HepG2 (cell line): ENCODE measurements around the gene PMM2. TPM values are rescaled to one million over a fixed set of nuclear protein-coding genes. Genes with fewer than 3 reads are reported as not detected.

Experiments
- AGO2 ChIP-seq: fragments of 200-400 bp; formaldehyde crosslinking; optimal IDR thresholded peaks from 2 replicates; pipeline ENCODE3; 2017; ENCODE audit warnings: mild to moderate bottlenecking, low read depth, low read length, moderate library complexity
- CEBPB ChIP-seq: IDR thresholded peaks from 2 replicates; pipeline ENCODE4 v1.6.1; 2011; ENCODE audit warnings: low read depth, low read length, improper control_type of control experiment, borderline replicate concordance
- ELF4 ChIP-seq: sonication (generic); formaldehyde crosslinking; IDR thresholded peaks from 2 replicates; pipeline ENCODE4 v1.5.0; 2020; ENCODE audit warnings: missing genetic modification reagents, mild to moderate bottlenecking, moderate library complexity, borderline replicate concordance
- FOSL2 ChIP-seq: sonication (generic); formaldehyde crosslinking; IDR thresholded peaks from 2 replicates; pipeline ENCODE4 v1.4.0; 2020; ENCODE audit warnings: missing genetic modification reagents
- FOXK1 ChIP-seq: sonication (generic); formaldehyde crosslinking; IDR thresholded peaks from 2 replicates; pipeline ENCODE4 v1.4.0; 2020; ENCODE audit warnings: low read depth, missing genetic modification reagents, borderline replicate concordance
- GATAD2A ChIP-seq: IDR thresholded peaks from 2 replicates; pipeline ENCODE4 v1.6.1; 2016
- MEIS1 ChIP-seq: sonication (generic); formaldehyde crosslinking; IDR thresholded peaks from 2 replicates; pipeline ENCODE4 v1.9.0; 2021; ENCODE audit warnings: mild to moderate bottlenecking, missing genetic modification reagents, moderate library complexity, borderline replicate concordance
- MIER2 ChIP-seq: IDR thresholded peaks from 2 replicates; pipeline ENCODE4 v1.6.1; 2016; ENCODE audit warnings: missing biosample characterization, missing genetic modification reagents
- MYC ChIP-seq: sonication (generic); formaldehyde crosslinking; IDR thresholded peaks from 2 replicates; pipeline ENCODE4 v1.9.0; 2021; ENCODE audit warnings: missing genetic modification reagents, borderline replicate concordance
- NCOR1 ChIP-seq: fragments of 200-600 bp; sonication (generic); IDR thresholded peaks from 2 replicates; pipeline ENCODE4 v1.7.0; 2017; ENCODE audit warnings: antibody characterized with exemption, low read length, borderline replicate concordance
- NONO ChIP-seq, 2 experiments: fragments of 450-650 bp in 1 of 2; sonication (generic) in 1 of 2; formaldehyde crosslinking in 1 of 2; IDR thresholded peaks in 1 of 2; conservative IDR thresholded peaks in 1 of 2; 2 replicates each; pipeline versions ENCODE4 v1.6.1 to v1.8.0; 2017 to 2022; ENCODE audit warnings: mild to moderate bottlenecking in 1 of 2, missing genetic modification reagents in 1 of 2, moderate library complexity in 1 of 2
- POLR2AphosphoS2 ChIP-seq: IDR thresholded peaks from 2 replicates; pipeline ENCODE4 v1.6.1; 2011; ENCODE audit warnings: low read depth, low read length, improper control_type of control experiment
- THRA ChIP-seq: sonication (generic); formaldehyde crosslinking; IDR thresholded peaks from 2 replicates; pipeline ENCODE4 v1.4.0; 2020; ENCODE audit warnings: missing genetic modification reagents, borderline replicate concordance
- ZBTB7A ChIP-seq: sonication (generic); formaldehyde crosslinking; IDR thresholded peaks from 2 replicates; pipeline ENCODE4 v1.8.0; 2022; ENCODE audit warnings: mild to moderate bottlenecking, missing genetic modification reagents
- ZFX ChIP-seq: sonication (generic); formaldehyde crosslinking; IDR thresholded peaks from 2 replicates; pipeline ENCODE4 v1.4.0; 2020; ENCODE audit warnings: mild to moderate bottlenecking, low read depth, missing genetic modification reagents, moderate library complexity
- ZMYM3 ChIP-seq: sonication (generic); formaldehyde crosslinking; IDR thresholded peaks from 2 replicates; pipeline ENCODE4 v1.5.1; 2020; ENCODE audit warnings: mild to moderate bottlenecking, missing genetic modification reagents
- ZNF326 ChIP-seq: sonication (generic); formaldehyde crosslinking; IDR thresholded peaks from 2 replicates; pipeline ENCODE4 v1.4.0; 2020; ENCODE audit warnings: missing genetic modification reagents, borderline replicate concordance
- ZNF33B ChIP-seq: sonication (generic); formaldehyde crosslinking; IDR thresholded peaks from 2 replicates; pipeline ENCODE4 v1.5.1; 2020; ENCODE audit warnings: mild to moderate bottlenecking, missing genetic modification reagents
- ZNF614 ChIP-seq: IDR thresholded peaks from 2 replicates; pipeline ENCODE4 v1.6.1; 2018; ENCODE audit warnings: missing biosample characterization, missing genetic modification reagents, inconsistent platforms, borderline replicate concordance
- ZNF761 ChIP-seq: sonication (generic); formaldehyde crosslinking; conservative IDR thresholded peaks from 2 replicates; pipeline ENCODE4 v1.4.0; 2020; ENCODE audit warnings: mild to moderate bottlenecking, missing genetic modification reagents
- ZNF772 ChIP-seq: sonication (generic); formaldehyde crosslinking; IDR thresholded peaks from 2 replicates; pipeline ENCODE4 v1.5.0; 2020; ENCODE audit warnings: mild to moderate bottlenecking, missing genetic modification reagents
- ZNF788 ChIP-seq: sonication (generic); formaldehyde crosslinking; IDR thresholded peaks from 2 replicates; pipeline ENCODE4 v1.5.0; 2020; ENCODE audit warnings: mild to moderate bottlenecking, missing genetic modification reagents, borderline replicate concordance
- polyA plus RNA-seq, 8 experiments: library from polyadenylated mRNA; depleted of rRNA in 3 of 8; stranded (reverse) in 7 of 8; unstranded in 1 of 8; fragments of >200 nt; fragmentation: Illumina TruSeq in 4 of 8; extraction: Trizol in 4 of 8; gene quantifications; 2 replicates each; pipeline versions ENCODE4 v1.2.1 to v1.2.3, GENCODE V29; 2011 to 2016; ENCODE audit warnings: low read depth in 4 of 8, missing spikeins in 1 of 8, mixed read lengths in 1 of 8; ENCODE audit not compliant: insufficient read depth in 1 of 8
- total RNA-seq, 5 experiments: library from RNA; depleted of rRNA; stranded (reverse); fragments of >200 nt; fragmentation: Illumina TruSeq; extraction: Trizol; gene quantifications; 2 replicates each; pipeline ENCODE4 v1.2.3, GENCODE V29; 2016; ENCODE audit warnings: low read depth in 1 of 5
- TF ChIP-seq, protein P1 (sequence below): sonication (generic); formaldehyde crosslinking; IDR thresholded peaks from 2 replicates; pipeline ENCODE4 v1.4.0; 2020; ENCODE audit warnings: mild to moderate bottlenecking, missing genetic modification reagents
- TF ChIP-seq, protein P2 (sequence below): sonication (generic); formaldehyde crosslinking; conservative IDR thresholded peaks from 2 replicates; pipeline ENCODE4 v1.4.0; 2020; ENCODE audit warnings: missing genetic modification reagents
- TF ChIP-seq, protein P3 (sequence below): sonication (generic); formaldehyde crosslinking; IDR thresholded peaks from 2 replicates; pipeline ENCODE4 v1.5.0; 2020; ENCODE audit warnings: mild to moderate bottlenecking, low read depth, missing genetic modification reagents, borderline replicate concordance

Gene PMM2
- total and polyA plus RNA-seq, 2 of the 13 experiments (the other 11 are each of a cell fraction or from before 2014, with no cell fraction given), result 52.2 to 93.7 TPM

DNA sequence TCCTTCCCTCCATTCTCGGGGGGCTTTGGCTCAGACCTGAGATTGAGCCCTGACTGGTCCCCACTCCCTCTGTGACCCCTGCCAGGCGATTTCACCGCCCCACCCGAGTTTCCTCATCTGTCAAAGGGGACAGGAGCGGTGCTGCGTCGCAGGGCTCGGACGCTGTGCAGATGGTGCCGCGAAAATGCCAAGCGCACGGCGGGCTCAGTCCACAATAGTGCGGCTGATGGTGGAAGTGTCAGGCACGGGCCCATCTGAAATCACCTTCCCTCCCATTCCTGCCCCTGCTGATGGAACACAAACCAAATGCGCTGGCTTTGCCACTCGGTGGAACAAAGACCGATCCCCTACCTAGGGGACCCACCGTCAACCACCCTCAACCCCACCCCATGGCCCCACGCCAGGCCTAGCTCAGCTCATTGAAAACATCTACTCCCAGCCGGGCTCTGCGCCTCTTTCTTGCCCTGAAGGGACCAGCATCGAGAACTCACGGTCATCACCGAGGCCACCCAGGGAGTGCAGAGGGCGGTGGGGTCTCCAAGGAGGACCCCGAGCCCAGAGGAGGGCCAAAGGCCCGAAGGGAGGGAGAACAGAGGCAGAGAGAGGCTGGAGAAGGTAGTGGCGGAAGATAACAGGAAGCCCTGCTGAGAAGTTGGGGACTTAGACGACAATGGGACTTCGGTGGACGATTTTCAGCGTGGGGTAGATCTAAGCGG lies 69.7 kb downstream of the PMM2 start (continued):
- TF ChIP-seq, protein P1, sequence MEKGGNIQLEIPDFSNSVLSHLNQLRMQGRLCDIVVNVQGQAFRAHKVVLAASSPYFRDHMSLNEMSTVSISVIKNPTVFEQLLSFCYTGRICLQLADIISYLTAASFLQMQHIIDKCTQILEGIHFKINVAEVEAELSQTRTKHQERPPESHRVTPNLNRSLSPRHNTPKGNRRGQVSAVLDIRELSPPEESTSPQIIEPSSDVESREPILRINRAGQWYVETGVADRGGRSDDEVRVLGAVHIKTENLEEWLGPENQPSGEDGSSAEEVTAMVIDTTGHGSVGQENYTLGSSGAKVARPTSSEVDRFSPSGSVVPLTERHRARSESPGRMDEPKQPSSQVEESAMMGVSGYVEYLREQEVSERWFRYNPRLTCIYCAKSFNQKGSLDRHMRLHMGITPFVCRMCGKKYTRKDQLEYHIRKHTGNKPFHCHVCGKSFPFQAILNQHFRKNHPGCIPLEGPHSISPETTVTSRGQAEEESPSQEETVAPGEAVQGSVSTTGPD (CRISPR knock-in tag), result no peak
- TF ChIP-seq ZNF326 (CRISPR knock-in tag) (no peak), NCOR1 (no peak), MEIS1 (CRISPR knock-in tag) (peak; percentile 84; the same call in 1 of the 2 replicates), ZMYM3 (CRISPR knock-in tag) (0 out of 2 replicates have a peak, but pooled peaks have one; percentile 17), MYC (CRISPR knock-in tag) (peak; percentile 36; the same call in 1 of the 2 replicates), FOXK1 (CRISPR knock-in tag) (0 out of 2 replicates have a peak, but pooled peaks have one; percentile 8), ZNF33B (peak; percentile 27; the same call in 1 of the 2 replicates), ELF4 (no peak), ZBTB7A (CRISPR knock-in tag) (peak; percentile 73; the same call in 1 of the 2 replicates), ZFX (peak; percentile 84), CEBPB (no peak), FOSL2 (CRISPR knock-in tag) (no peak; the same call in 1 of the 2 replicates), NONO (IDR thresholded peaks at IDR 0.05) (no peak), NONO (CRISPR knock-in tag; conservative IDR thresholded peaks at IDR 0.05) (peak; percentile 74), GATAD2A (CRISPR knock-in tag) (no peak), ZNF761 (peak; percentile 36; the same call in 1 of the 2 replicates), THRA (CRISPR knock-in tag) (0 out of 2 replicates have a peak, but pooled peaks have one; percentile 10), ZNF772 (peak; percentile 47; the same call in 1 of the 2 replicates), MIER2 (no peak), POLR2AphosphoS2 (no peak; the same call in 1 of the 2 replicates), ZNF614 (CRISPR knock-in tag) (no peak), AGO2 (peak; percentile 89), ZNF788 (0 out of 2 replicates have a peak, but pooled peaks have one; percentile 49)
- TF ChIP-seq, protein P2, sequence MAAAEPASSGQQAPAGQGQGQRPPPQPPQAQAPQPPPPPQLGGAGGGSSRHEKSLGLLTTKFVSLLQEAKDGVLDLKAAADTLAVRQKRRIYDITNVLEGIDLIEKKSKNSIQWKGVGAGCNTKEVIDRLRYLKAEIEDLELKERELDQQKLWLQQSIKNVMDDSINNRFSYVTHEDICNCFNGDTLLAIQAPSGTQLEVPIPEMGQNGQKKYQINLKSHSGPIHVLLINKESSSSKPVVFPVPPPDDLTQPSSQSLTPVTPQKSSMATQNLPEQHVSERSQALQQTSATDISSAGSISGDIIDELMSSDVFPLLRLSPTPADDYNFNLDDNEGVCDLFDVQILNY (CRISPR knock-in tag), result 0 out of 2 replicates have a peak, but pooled peaks have one; percentile 7
- TF ChIP-seq, protein P3, sequence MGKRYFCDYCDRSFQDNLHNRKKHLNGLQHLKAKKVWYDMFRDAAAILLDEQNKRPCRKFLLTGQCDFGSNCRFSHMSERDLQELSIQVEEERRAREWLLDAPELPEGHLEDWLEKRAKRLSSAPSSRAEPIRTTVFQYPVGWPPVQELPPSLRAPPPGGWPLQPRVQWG, result 0 out of 2 replicates have a peak, but pooled peaks have one; percentile 87
